Ovary (tissue), 9 donors: ENCODE results near the gene CHMP4B. TPM values are rescaled to one million over a fixed set of nuclear protein-coding genes. Genes with fewer than 3 reads are reported as not detected.

Source experiments
- DNase-seq, 5 donors: peaks; one replicate each; pipeline ENCODE4 v3.0.0-alpha.2; 2019 to 2020
- H3K27ac ChIP-seq, 2 donors: fragments of 200-600 bp; one replicate each; pipeline versions ENCODE4 v1.5.1 to v1.8.0; 2019 to 2022
- H3K27me3 ChIP-seq: fragments of 200-600 bp; one replicate; pipeline ENCODE4 v1.8.0; 2022
- H3K36me3 ChIP-seq: fragments of 200-600 bp; sonication (generic); one replicate; pipeline ENCODE4 v1.5.1; 2019
- H3K4me1 ChIP-seq: one replicate; pipeline ENCODE4 v1.8.1; 2013; ENCODE audit warnings: mild to moderate bottlenecking, moderate library complexity; ENCODE audit not compliant: insufficient read depth
- H3K4me3 ChIP-seq: fragments of 200-600 bp; sonication (generic); one replicate; pipeline ENCODE4 v1.5.1; 2017
- H3K9me3 ChIP-seq, 2 donors: fragments of 200-600 bp in 1 of 2; sonication (generic) in 1 of 2; one replicate each; pipeline versions ENCODE4 v1.5.1 to v1.8.1; 2013 to 2019; ENCODE audit warnings: mild to moderate bottlenecking in 1 of 2, moderate library complexity in 1 of 2
- CTCF ChIP-seq, 3 donors: fragments of 450-650 bp in 2 of 3; fragments of 200-600 bp in 1 of 3; IDR thresholded peaks; one replicate each; pipeline versions ENCODE4 v1.5.1 to v1.8.0; 2016 to 2022; ENCODE audit warnings: antibody characterized with exemption in 3 of 3, mild to moderate bottlenecking in 1 of 3
- EP300 ChIP-seq: sonication (generic); formaldehyde crosslinking; IDR thresholded peaks from one replicate; pipeline ENCODE4 v1.6.1; 2017; ENCODE audit warnings: antibody characterized with exemption
- POLR2A ChIP-seq: fragments of 450-650 bp; IDR thresholded peaks from one replicate; pipeline ENCODE4 v1.6.1; 2017; ENCODE audit warnings: antibody characterized with exemption, mild to moderate bottlenecking, moderate library complexity
- WGBS, 3 donors: extraction: QIAGEN DNeasy Blood & Tissue Kit in 1 of 3; methylation state at CpG; one replicate each; pipeline versions ENCODE4 v1.1.5 to v1.1.7; 2013 to 2017; 5-methylcytosine and 5-hydroxymethylcytosine counted together
- intact Hi-C, 4 donors: fragments of 100-400 bp; cut with DNase I; formaldehyde crosslinking; loops; one replicate each; pipeline versions ENCODE4 v1.11.0 to v1.15.1; 2022 to 2023
- polyA plus RNA-seq, 2 donors: library from polyadenylated mRNA; stranded (reverse); fragments of 200-250 nt in 1 of 2; fragments of 350-450 nt in 1 of 2; fragmentation: Illumina TruSeq in 1 of 2; extraction: RNeasy Lipid Tissue Mini Kit (QIAGEN cat#74804) in 1 of 2; gene quantifications; one replicate each; pipeline ENCODE4 v1.2.3, GENCODE V29; 2013 to 2014
- total RNA-seq, 7 donors: library from RNA; depleted of rRNA in 2 of 7; stranded (reverse); fragments of >200 nt in 2 of 7; fragmentation: NEBNext Ultra II Directional in 3 of 7; extraction: Animal tissue kit (Norgen Biotek cat#: 25700) in 3 of 7; gene quantifications; one replicate each; pipeline versions ENCODE4 v1.1.0 to v1.2.4, GENCODE V29; 2016 to 2023
- donor health status: DM: no; HTN: no; CAD: no; lungs with moderate emphysema.
- donor health status: DM: no; HTN: no; CAD: no.
- donor health status: Bipolar disorder and iron deficiency.
- donor health status: DM: yes; HTN: yes; CAD: no.
- donor health status: DM: no; HTN: no; CAD: no.
- donor health status: DM: yes; HTN: yes; CAD: no.

The CHMP4B gene
- total and polyA plus RNA-seq, 9 donors = 48.5 to 153 (median 96.7) TPM

DNA sequence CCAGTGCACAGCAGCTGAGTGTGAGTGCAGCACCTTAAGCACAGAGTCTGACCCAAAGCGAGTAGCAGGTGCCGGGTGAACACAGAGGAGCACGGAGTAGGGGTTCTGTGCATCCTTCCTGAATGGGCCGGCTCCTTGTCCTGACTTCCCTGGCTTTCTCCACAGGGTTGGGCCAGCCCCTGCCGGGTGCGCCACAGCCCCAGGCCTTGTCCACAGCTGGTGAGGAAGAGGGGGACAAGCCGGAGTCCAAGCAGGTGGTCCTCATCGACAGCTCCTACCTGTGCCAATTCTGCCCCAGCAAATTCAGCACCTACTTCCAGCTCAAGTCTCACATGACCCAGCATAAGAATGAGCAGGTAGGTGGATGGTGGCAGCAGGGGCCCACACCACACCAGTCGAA is 44.5 kb upstream of the CHMP4B start:
- Histone ChIP-seq H3K4me1 (no peaks in the 10 kb centered on the region), H3K9me3 (no peaks in the 10 kb centered on the region), H3K4me3 (no peak overlapping the region), H3K27me3 (no peaks in the 10 kb centered on the region), H3K36me3 (no peaks in the 10 kb centered on the region), H3K27ac (no peak overlapping the region)
- TF ChIP-seq EP300 = no peak
- no peak for TF ChIP-seq POLR2A
- no peak for TF ChIP-seq CTCF (IDR thresholded peaks at IDR 0.05)
- intact Hi-C loops = loop anchor here in 1 of 4 donors (1.0 kb wide), 1 partner anchor 9 kb away; no protein-coding TSS in a partner anchor
- 90 to 97% (median 91%) methylated on average over 9 of the region's 9 CpGs for WGBS, 3 donors
- no peak for DNase-seq

DNA sequence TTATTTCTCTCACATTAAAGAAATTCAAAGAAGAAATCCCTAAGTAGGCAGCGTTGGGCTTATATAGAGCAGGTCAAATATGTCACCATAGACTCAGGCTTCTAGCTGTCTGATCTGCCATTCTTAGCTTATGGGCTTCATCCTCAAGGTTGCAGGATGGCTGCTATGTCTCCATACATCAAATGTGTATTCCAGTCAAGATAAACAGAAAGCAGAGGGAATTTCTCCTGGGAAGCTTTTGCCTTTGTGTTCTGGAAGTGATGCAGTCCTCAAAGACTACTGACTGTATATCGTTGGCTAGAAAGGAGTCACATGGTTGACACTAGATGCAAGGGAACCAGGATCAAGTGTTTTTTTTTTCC is 43.4 kb upstream of the CHMP4B start:
- TF ChIP-seq POLR2A (no peak), EP300 (no peak), CTCF (IDR thresholded peaks at IDR 0.05) (no peak)
- DNase-seq = no peak
- no peaks in the 10 kb centered on the region for H3K27me3 ChIP-seq
- no peaks in the 10 kb centered on the region for H3K36me3 ChIP-seq
- H3K4me3 ChIP-seq = no peak overlapping the region
- no peak overlapping the region for H3K27ac ChIP-seq
- H3K4me1 ChIP-seq = no peaks in the 10 kb centered on the region
- WGBS, 3 donors = 93 to 97% (median 93%) methylated on average over 2 of the region's 2 CpGs
- intact Hi-C loops = no loop called here
- no peaks in the 10 kb centered on the region for H3K9me3 ChIP-seq

DNA sequence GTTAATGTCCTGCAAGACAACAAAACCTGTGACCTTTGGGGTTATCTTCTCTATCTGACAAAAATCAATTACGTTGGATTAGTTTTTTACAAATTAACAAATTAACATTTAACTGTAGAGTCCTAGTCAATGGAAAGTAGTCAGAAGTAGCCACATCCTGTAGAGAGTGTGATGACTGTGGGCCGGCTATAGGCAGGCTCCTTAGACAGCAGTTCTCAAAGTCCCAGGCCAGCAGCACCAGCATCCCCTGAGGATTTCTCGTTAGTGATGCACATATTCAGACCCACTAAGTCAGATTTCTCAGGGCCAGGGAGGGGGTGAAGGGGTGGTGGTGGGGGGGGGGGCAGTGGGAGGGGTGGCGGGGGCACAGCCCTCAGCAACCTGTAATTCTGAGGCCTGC is 42.1 kb upstream of the CHMP4B start:
- no peaks in the 10 kb centered on the region for H3K27me3 ChIP-seq
- H3K27ac ChIP-seq = no peak overlapping the region
- H3K4me3 ChIP-seq = no peak overlapping the region
- WGBS, 3 donors = 81 to 90% (median 88%) methylated on average over 4 of the region's 4 CpGs
- TF ChIP-seq POLR2A (no peak), EP300 (no peak), CTCF (IDR thresholded peaks at IDR 0.05) (no peak)
- H3K36me3 ChIP-seq = no peaks in the 10 kb centered on the region
- H3K4me1 ChIP-seq = no peaks in the 10 kb centered on the region
- no peak for DNase-seq
- intact Hi-C loops = no loop called here
- no peaks in the 10 kb centered on the region for H3K9me3 ChIP-seq

DNA sequence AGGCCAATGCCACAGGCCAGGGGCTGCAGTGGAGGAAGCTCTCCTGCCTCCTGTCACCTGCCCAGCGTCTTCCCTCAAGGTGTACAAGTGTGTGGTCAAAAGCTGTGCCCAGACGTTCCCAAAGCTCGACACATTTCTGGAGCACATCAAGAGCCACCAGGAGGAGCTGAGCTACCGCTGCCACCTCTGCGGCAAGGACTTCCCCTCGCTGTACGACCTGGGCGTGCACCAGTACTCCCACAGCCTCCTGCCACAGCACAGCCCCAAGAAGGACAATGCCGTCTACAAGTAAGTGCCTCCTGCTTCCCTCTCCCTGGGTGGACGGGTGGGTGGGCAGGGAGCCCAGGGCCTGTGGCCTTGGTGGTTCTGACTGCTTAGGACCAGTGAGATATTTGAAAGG is 41.1 kb upstream of the CHMP4B start:
- intact Hi-C loops = no loop called here
- no peak for TF ChIP-seq EP300
- no peak for TF ChIP-seq CTCF (IDR thresholded peaks at IDR 0.05)
- no peak for TF ChIP-seq POLR2A
- Histone ChIP-seq H3K9me3 (no peaks in the 10 kb centered on the region), H3K4me3 (no peak overlapping the region), H3K27me3 (no peaks in the 10 kb centered on the region), H3K27ac (no peak overlapping the region), H3K4me1 (no peaks in the 10 kb centered on the region), H3K36me3 (no peaks in the 10 kb centered on the region)
- 74 to 82% (median 80%) methylated on average over 10 of the region's 10 CpGs for WGBS, 3 donors
- no peak for DNase-seq

DNA sequence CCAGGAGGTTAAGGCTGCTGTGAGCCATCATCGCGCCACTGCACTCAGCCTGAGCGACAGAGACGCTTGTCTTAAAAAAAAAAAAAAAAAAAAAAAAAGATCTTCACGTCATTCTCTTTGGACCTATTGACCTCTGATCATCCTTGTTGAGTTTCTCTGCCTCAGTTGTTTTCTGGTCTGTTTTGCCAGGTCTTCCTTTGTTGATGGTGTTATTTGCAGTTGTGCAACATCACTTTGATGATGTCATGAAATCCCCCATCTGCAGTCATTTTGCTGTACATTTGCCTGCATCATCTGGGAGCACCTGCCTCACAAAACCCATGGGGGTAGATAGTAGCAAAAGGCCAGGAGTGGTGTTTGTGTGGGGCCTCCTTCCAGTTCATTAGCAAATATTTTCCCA is 39.2 kb upstream of the CHMP4B start:
- no peaks in the 10 kb centered on the region for H3K9me3 ChIP-seq
- H3K36me3 ChIP-seq = no peaks in the 10 kb centered on the region
- no peaks in the 10 kb centered on the region for H3K4me1 ChIP-seq
- no peak overlapping the region for H3K4me3 ChIP-seq
- no peaks in the 10 kb centered on the region for H3K27me3 ChIP-seq
- H3K27ac ChIP-seq = no peak overlapping the region
- intact Hi-C loops = no loop called here
- DNase-seq = no peak
- WGBS, 3 donors = 91 to 94% (median 94%) methylated on average over 5 of the region's 5 CpGs
- no peak for TF ChIP-seq POLR2A
